ENCODE results near the gene OGFR.

- peak; percentile 49 for TF ChIP-seq CTCF (IDR thresholded peaks at IDR 0.05)
- no peak for TF ChIP-seq EZH2 (IDR thresholded peaks at IDR 0.05; ENCODE audit: borderline replicate concordance, insufficient read depth, low read depth, low read length, poor library complexity, severe bottlenecking)
Observed at GRCh38 chr20:62822788-62823651, 18.4 kb downstream of the OGFR start.

Measured in B cell (primary cell).